T-helper 9 cell (primary cell): ENCODE measurements around the gene KRTAP10-11.
"Not testable (repeated sequence)": the region's sequence is repeated elsewhere in the genome, so short reads cannot be mapped to it uniquely, and the experiment has no call there.

Experiments
- DNase-seq: peaks from one replicate; pipeline ENCODE4 v3.0.0-alpha.2; 2020

KRTAP10-11 gene

GRCh38 chr21:44640761-44641160 is 5.5 kb upstream of the KRTAP10-11 start:
- no peak for DNase-seq

DNA sequence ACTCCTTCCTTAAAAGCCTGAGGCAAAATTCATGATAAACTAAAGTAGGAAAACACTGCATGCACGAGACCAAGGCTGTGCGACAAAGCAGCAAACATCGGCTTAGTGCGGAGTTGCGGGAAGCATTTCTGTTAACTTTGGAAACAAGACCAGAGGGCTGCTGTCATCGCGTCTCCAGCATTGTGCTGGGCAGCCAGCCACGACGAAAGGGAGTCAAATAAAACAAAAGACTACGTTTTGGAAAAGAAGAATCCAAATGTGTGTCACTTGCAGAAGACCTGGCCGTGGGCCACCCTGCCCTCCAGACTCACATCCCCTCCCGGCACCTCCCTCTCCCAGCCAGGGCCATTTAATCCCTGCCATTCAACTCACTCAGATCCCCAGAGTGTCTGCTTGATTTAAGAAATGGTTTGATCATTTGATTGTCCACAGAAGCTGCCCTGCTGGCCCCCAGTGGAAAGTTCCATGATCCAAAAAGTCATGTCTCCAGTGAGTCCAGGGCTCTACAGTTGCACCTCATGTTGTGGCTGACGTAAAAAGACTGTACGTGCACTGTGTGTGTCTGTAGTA is 2.4 kb upstream of the KRTAP10-11 start:
- no peak for DNase-seq

GRCh38 chr21:44644878-44645277 is 1.3 kb upstream of the KRTAP10-11 start:
- DNase-seq, result no peak

GRCh38 chr21:44647222-44647552 is 973 bp downstream of the KRTAP10-11 start:
- no peak for DNase-seq

DNA sequence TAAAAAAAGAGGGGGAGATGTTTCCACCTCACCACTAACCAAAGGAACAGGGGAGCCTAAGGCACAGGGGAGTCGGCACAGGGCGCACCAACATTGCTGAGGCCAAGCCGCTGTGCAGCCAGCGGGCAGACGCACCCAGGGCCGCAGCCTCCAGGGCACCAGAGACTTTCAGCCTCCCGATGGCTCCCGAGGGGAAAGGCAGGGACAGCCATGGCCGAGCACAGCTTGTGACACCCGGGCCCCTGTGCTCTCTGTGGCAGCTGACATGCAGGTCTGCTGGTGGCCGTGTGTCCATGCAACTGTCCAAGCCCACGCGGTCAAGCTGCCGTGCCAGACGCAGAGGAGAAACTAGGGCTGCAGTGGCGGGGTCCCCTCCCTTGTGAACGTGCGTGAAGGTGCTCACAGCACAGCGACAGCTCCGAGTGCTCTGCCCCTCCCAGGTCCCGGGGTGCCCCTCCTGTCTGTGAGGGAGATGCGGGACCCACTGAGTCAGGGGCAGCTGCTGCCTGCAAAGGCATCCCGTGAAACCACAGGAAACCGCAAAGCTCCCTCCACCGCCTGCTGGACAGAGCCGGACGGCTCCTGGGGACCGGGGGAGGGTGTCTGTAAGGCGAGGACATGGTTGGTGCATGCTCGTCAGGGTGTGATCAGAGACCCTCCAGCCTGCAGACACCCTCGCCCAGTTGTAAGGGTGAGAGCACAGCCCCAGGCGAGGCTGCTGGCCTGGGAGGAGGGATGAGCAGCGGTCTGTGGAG is 2.5 kb downstream of the KRTAP10-11 start:
- DNase-seq, result no peak

DNA sequence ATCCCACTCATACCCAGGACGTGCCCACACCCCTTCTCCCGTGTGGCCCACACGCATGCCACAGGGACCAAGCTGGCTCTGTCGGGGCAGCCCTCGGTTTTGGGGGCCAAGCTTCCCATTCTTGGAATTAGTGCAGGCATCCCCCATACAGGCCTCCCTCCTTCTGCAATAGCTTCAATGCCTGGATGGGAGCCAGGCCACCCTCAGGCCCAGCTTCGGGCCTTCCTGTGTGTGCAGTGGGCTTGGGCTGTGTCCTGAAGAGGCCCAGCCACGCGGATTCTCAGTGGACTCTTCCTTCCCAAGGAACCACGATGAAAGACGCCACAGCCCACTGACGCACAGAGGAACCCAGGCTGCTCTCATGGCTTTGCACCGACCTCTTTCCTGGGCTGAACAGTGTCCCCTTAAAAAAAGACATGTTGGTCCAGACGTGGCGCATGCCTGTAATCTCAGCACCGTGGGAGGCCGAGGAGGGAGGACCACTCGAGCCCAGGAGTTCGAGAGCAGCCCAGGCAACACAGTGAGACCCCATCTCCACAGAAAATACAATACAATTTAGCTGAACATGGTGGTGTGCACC is 3.4 kb downstream of the KRTAP10-11 start:
- no peak for DNase-seq

DNA sequence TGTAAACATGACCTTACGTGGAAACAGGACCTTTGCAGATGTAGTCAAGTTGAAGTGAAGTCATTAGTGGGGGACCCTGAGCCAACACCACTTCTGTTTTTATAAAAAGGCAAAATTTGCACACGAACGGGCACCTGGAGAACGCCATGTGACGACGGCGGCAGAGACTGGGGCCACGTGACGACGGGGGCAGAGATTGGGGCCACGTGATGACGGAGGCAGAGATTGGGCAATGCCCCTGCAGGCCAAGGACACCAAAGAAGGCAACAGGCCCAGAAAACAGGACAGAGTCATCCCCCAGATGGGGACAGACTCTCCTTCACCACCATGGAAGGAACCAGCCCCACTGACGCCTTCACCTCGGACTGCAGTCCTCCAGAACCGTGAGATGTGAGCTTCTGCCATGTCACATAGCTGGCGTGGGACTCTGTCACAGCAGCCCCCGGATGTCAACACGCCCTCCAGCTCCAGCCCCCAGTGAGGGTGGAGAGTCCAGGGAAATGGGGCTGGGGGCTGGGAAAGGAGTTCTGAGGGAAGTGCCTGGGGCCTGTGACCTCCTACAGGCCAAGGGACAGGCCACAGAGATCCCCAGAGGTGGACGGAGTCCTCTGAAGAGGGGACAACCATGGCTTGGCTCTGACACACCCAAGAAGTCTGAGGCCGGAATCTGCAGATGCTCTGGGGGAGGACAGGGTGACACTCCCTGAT is 4.2 kb downstream of the KRTAP10-11 start:
- DNase-seq, result no peak

DNA sequence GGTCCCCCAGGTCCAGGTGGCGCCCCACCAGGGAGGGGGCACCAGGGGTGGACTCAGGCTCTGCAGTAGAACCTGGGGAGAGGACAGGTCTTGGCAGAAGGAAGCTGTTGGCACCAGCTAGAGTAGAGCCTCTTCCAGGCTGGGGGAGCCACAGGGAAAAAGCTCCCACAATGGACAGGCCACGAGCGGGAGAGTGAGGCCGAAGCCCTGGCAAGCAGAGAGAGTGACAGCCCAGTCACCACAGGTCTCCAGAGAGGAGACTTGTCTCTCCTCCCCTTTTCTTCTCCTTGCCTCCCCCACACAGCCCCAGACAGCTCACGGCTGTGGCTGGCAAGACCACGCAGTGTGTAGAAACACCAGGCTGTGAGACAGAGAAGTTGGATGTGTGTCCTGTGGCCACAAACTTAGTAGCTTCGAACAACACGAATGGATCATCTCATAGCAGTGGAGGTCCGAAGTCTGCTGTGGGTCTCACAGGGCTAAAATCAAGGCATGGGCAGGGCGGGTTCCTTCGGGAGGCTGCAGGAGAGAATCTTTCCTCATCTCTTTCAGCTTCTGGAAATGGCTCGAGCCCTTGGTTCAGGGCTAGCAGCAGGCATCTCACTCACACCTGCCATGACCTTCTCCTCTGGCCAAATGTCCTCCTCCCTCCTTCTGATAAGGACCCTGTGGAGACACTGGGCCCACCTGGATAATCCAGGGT is 4.9 kb downstream of the KRTAP10-11 start:
- DNase-seq, result no peak

GRCh38 chr21:44653123-44653522 is 6.9 kb downstream of the KRTAP10-11 start:
- DNase-seq, result no peak

DNA sequence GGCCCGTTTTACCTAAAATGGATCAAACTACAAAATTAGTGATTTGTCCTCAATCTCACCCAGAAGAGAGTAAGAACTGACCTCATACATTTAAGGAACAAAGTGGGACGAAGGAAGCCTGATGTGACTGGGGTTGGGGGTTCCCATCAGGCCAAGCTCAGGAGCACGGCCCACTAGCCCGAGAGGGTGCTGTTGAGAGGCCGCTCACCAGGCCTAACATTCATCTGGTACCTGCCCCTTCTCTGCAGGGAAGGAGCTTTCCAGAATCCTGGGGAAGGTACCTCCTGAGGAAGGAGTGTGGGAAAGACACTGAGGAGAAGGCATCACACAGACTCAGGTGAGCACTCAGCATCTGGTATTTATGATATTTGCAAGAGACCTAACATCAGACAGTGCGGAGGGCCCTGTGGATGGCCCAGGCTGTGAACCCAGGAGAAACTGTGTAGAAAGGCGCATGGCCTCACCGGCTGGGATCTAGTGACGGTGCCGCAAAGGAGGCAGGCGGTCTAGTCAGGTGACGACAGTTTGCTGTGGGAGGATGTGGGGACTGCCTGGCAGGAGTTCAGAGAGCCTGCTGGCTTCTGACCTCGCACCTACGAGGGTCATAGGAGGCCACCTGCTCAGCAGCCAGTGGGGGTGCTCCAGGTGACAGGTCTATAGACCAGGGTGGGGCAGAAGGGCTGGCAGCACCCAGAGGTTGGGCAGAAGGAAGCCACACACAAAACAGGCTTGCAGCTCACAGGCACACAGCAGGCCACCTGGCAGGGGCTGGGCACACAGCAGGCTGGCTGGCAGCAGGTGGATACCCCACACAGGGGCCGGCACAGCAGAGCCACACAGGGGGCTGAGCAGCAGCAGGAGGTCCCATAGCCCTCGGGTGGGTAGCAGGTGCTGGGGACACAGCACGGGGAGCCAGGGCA is 7.7 kb downstream of the KRTAP10-11 start:
- DNase-seq, result peak; percentile 62

- no peak for DNase-seq
Observed at GRCh38 chr21:44654576-44655175, 8.5 kb downstream of the KRTAP10-11 start, which contains the start of gene KRTAP12-4. Gene KRTAP12-4, minus strand, starts transcription at chr21:44654659. Its CDS starts 45 bp downstream, at chr21:44654614.

DNA sequence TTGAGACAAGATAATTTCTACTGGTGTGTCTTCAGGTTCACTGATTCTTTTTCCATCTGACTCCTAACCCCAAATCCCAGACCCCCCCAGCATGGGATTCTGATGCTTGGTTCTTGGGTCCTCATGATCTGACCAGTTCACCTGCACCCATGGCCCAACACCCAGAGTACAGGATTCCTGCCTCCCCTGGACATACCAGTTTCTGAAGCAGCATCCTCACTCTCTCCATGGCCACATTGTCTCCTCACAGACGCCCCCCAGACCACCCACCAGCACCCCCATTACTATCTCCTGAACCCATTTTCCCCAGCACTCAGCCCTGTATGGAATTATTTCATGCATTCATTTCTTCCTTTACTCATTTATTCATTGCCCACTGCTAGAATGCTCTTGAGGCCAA is 10.7 kb downstream of the KRTAP10-11 start:
- DNase-seq, result no peak

GRCh38 chr21:44657635-44658540 is 11.7 kb downstream of the KRTAP10-11 start, which contains the start of gene KRTAP12-3:
Gene KRTAP12-3, plus strand, starts transcription at chr21:44657932. Its CDS starts 48 bp downstream, at chr21:44657980.
- peak; percentile 54 for DNase-seq

- DNase-seq, result no peak
Observed at GRCh38 chr21:44658541-44658910, 12.3 kb downstream of the KRTAP10-11 start.

GRCh38 chr21:44658913-44659595 is 12.8 kb downstream of the KRTAP10-11 start:
- no peak for DNase-seq

DNA sequence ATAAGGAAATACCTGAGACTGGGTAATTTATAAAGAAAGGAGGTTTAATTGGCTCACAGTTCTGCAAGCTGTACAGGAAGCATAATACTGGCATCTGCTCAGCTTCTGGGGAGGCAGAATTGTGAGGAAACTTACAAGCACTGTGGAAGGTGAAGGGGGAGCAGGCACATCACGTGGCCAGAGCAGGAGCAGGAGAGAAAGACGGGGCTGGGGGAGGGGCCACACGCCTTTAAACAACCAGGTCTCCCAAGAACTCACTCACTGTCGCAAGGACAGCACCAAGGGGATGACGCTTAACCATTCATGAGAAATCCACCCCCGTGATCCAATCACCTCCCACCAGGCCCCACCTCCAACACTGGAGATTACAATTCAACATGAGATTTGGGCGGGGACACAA is 15.4 kb downstream of the KRTAP10-11 start:
- not testable (repeated sequence) for DNase-seq

DNA sequence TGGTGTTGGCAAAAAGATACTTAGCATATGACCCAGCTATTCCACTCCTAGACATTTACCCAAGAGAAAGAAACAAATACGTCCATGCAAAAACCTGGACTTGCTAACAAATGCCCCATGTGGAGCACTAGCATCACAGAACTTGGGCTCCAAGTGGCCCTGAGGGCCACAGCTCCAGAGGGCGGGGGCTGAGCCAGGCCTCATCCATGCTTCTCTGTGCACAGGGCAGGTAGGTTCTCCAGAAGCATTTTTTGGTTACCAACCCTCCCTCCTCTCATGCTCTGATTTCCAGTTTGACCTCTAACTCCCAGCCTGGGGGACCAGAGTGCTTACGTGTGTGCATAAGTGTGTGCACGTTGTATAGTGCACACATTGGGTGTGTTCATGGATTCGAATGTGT is 18.5 kb downstream of the KRTAP10-11 start:
- no peak for DNase-seq

DNA sequence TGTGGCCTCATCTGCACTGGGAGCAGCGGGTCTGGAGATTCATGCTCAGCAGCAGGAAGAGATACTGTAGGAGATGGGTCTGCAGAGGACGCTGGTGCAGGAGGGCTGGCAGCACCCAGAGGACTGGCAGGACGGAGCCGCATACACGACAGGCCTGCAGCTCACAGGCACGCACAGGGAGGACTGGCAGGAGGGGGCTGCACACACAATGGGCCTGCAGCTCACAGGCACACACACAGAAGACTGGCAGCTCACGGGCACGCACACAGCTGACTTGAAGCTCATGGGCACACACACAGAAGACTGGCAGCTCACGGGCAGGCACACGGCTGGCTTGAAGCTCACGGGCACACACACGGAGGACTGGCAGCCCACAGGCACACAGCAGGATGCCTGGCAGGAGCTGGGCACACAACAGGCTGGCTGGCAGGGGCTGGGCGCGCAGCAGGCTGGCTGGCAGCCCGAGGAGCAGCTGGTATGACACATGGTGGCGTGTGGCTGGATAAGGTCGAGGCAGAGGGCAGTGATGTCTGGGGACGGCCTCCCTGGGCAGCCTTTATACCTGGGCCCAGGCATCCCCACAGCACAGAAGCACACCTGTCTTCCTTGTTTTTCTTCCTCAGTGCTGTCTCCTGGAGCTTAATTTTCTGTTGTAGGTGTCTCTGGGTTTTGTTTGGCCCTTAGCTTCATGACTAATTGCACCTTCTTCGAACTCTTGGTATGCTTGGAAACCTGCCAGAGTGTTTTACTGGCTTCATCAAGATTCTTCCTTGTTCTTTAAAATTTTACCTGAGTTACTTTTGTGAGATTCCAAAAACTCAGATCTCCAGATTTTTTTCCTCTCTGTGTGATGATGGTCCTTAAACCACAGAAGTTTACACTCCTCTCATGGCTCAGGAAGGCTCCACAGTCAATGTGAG is 20.4 kb downstream of the KRTAP10-11 start, which contains the start of gene KRTAP12-2:
TSS of gene KRTAP12-2 (minus strand) at position 527 of the 920 bp plus-strand sequence. CDS start at position 486, 41 bp downstream.
- DNase-seq, result no peak
